B cell (primary cell): Measurements from ENCODE around the gene RFX3. TPM values are rescaled to one million over a fixed set of nuclear protein-coding genes. Genes with fewer than 3 reads are reported as not detected.

Experiments used
- ATAC-seq: fragments of 200-7000 bp; cut with Tn5 transposase; one replicate; pipeline ENCODE4 v1.10.0; 2021; ENCODE audit warnings: low read depth, mild to moderate bottlenecking, moderate number of reproducible peaks, moderate library complexity
- CTCF ChIA-PET: fragments of 350-600 bp; sonication (Branson Sonifier 250); formaldehyde crosslinking; loops from one replicate; lab custom pipeline; 2021; ENCODE audit warnings: antibody characterized with exemption, inconsistent platforms; lab: Charles Lee
- POLR2A ChIA-PET: fragments of 350-600 bp; sonication (Branson Sonifier 250); formaldehyde crosslinking; loops from one replicate; lab custom pipeline; 2021; ENCODE audit warnings: antibody characterized with exemption; lab: Charles Lee
- DNase-seq: peaks from one replicate; pipeline ENCODE4 v3.0.0; 2013
- H2AFZ ChIP-seq: 2 replicates; pipeline ENCODE4 v1.6.1; 2012; ENCODE audit warnings: mild to moderate bottlenecking, low read depth, low read length; ENCODE audit not compliant: insufficient read depth, poor library complexity, severe bottlenecking
- H3K27ac ChIP-seq, 2 donors: 1 replicate in 1 of 2; 2 replicates in 1 of 2; pipeline ENCODE4 v1.5.1; 2012 to 2013; ENCODE audit warnings: low read length in 2 of 2, mild to moderate bottlenecking in 2 of 2, moderate library complexity in 1 of 2
- H3K27me3 ChIP-seq, 4 experiments: fragments of 200-600 bp in 1 of 4; sonication (generic) in 1 of 4; replicated peaks in 1 of 4; 1 replicate in 2 of 4; 2 replicates in 2 of 4; pipeline versions ENCODE4 v1.6.1 to v1.7.0; 2013 to 2016; ENCODE audit warnings: low read length in 3 of 4, mild to moderate bottlenecking in 2 of 4, mixed read lengths in 1 of 4, moderate library complexity in 1 of 4; ENCODE audit not compliant: insufficient read depth in 4 of 4, control insufficient read depth in 3 of 4; ENCODE audit errors: control extremely low read depth in 1 of 4
- H3K36me3 ChIP-seq, 2 experiments: replicated peaks in 1 of 2; 1 replicate in 1 of 2; 2 replicates in 1 of 2; pipeline versions ENCODE4 v1.6.1 to v1.7.1; 2013; ENCODE audit warnings: low read length in 1 of 2; ENCODE audit not compliant: insufficient read depth in 2 of 2, control insufficient read depth in 1 of 2; ENCODE audit errors: control extremely low read depth in 1 of 2, extremely low read depth in 1 of 2
- H3K4me1 ChIP-seq, 2 donors: fragments of 200-600 bp in 1 of 2; sonication (generic) in 1 of 2; 1 replicate in 1 of 2; 2 replicates in 1 of 2; pipeline versions ENCODE4 v1.5.1 to v1.6.1; 2013 to 2017; ENCODE audit warnings: low read length in 2 of 2; ENCODE audit not compliant: control insufficient read depth in 2 of 2, insufficient read depth in 2 of 2
- H3K4me2 ChIP-seq: replicated peaks from 2 replicates; pipeline ENCODE3; 2012; ENCODE audit warnings: mild to moderate bottlenecking, low read depth, low read length; ENCODE audit not compliant: poor library complexity, severe bottlenecking
- H3K4me3 ChIP-seq, 5 experiments: fragments of 200-600 bp in 1 of 5; sonication (generic) in 1 of 5; 1 replicate in 3 of 5; 2 replicates in 2 of 5; pipeline versions ENCODE4 v1.5.1 to v1.7.0; 2011 to 2016; ENCODE audit warnings: low read length in 4 of 5, mild to moderate bottlenecking in 4 of 5, low read depth in 2 of 5, control low read depth in 1 of 5, moderate library complexity in 1 of 5; ENCODE audit not compliant: insufficient read depth in 1 of 5; ENCODE audit errors: control extremely low read depth in 1 of 5, extremely low read depth in 1 of 5
- H3K79me2 ChIP-seq: fragments of 200-600 bp; sonication (generic); one replicate; pipeline ENCODE4 v1.6.0; 2016; ENCODE audit warnings: low read length; ENCODE audit not compliant: control insufficient read depth, insufficient read depth
- H3K9ac ChIP-seq: fragments of 200-600 bp; sonication (generic); 2 replicates; pipeline ENCODE4 v1.6.1; 2017; ENCODE audit warnings: mild to moderate bottlenecking, low read length, moderate library complexity
- H3K9me3 ChIP-seq, 3 donors: one replicate each; pipeline versions ENCODE4 v1.6.1 to v1.7.1; 2013; ENCODE audit warnings: low read length in 2 of 3; ENCODE audit not compliant: control insufficient read depth in 2 of 3, insufficient read depth in 1 of 3; ENCODE audit errors: control extremely low read depth in 1 of 3
- H4K20me1 ChIP-seq: 2 replicates; pipeline ENCODE4 v1.6.0; 2012; ENCODE audit warnings: mild to moderate bottlenecking, low read length; ENCODE audit not compliant: insufficient read depth, control insufficient read depth, poor library complexity, severe bottlenecking
- H3K27ac Mint-ChIP-seq: one replicate; pipeline ENCODE4 v1.8.0; 2021; ENCODE audit warnings: mixed read lengths
- H3K27me3 Mint-ChIP-seq: one replicate; pipeline ENCODE4 v1.8.0; 2021; ENCODE audit warnings: mixed read lengths
- H3K4me1 Mint-ChIP-seq: one replicate; pipeline ENCODE4 v1.8.0; 2021; ENCODE audit warnings: mixed read lengths
- H3K4me3 Mint-ChIP-seq: one replicate; pipeline ENCODE4 v1.8.0; 2021; ENCODE audit warnings: mixed read lengths
- H3K9me3 Mint-ChIP-seq: one replicate; pipeline ENCODE4 v1.8.0; 2022; ENCODE audit warnings: mixed read lengths; ENCODE audit not compliant: insufficient read depth
- EZH2 ChIP-seq: IDR thresholded peaks from 2 replicates; pipeline ENCODE4 v1.6.1; 2012; ENCODE audit warnings: borderline replicate concordance, low read depth, mild to moderate bottlenecking, moderate library complexity, low read length; ENCODE audit not compliant: insufficient read depth, poor library complexity, severe bottlenecking
- WGBS: methylation state at CpG from one replicate; pipeline ENCODE4 v1.1.5; 2013; ENCODE audit warnings: missing lambda C conversion rate; ENCODE audit not compliant: insufficient coverage; 5-methylcytosine and 5-hydroxymethylcytosine counted together
- intact Hi-C: fragments of 100-400 bp; cut with micrococcal nuclease; formaldehyde crosslinking; loops from one replicate; pipeline ENCODE4 v1.10.0; 2022
- polyA plus RNA-seq: library from polyadenylated mRNA; depleted of rRNA; stranded (reverse); fragments of >200 nt; gene quantifications from 2 replicates; pipeline ENCODE4 v1.2.3, GENCODE V29; 2012
- total RNA-seq, 2 donors: library from RNA; stranded (reverse); fragments of 120-200 nt in 1 of 2; gene quantifications; 1 replicate in 1 of 2; 2 replicates in 1 of 2; pipeline versions ENCODE4 v1.2.3 to v1.2.4, GENCODE V29; 2013 to 2022
- TF ChIP-seq, protein P1 (sequence below): fragments of 200-600 bp; IDR thresholded peaks from one replicate; pipeline ENCODE4 v1.8.0; 2022; ENCODE audit warnings: antibody characterized with exemption, mild to moderate bottlenecking

The RFX3 gene
- total and polyA plus RNA-seq, 2 donors (not counting 1 experiment from before 2014, with no cell fraction given) = 6.1 to 39.1 TPM

DNA sequence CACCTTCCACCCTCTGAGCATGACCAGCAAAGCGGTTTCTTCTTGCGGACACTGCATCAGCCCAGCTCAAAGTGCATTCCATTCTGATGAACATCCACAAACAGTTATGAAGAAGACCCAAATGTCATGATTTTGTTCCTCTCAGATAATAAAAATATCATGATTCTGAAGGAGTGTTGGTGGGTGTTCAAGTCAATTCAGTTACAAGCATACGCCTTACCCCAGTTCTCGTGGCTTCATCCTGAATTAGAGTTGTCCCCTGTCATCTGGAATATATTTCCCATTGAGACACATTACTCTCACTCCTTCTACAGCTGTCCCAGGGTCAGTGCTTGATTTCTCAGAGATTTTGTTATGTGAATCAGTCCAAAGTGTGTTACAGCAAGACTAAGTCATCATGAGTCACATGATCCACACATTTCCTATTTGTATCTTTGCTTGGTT is 325.4 kb downstream of the RFX3 start:
- Mint-ChIP-seq H3K4me1 (no peaks in the 10 kb centered on the region), H3K27me3 (peaks cover 4% of the 10 kb centered on the region)

DNA sequence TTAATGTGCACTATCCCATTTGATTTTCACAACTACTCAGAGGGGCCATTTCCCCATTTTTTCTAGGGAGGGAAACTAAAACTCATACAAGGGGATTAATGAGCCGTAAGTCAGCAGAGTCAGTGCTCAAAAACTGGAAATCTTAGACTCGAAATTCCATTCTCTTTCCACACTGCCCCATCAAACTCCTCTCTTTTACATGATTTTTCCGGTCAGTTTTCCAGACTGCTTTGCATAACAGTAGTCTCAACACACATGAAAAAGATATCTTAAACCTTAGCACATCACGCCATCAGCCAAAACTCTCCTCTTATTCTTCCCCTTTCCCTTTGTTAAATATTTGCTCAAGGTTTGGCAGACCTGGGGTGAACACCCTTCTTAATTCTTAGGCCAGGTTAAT is 332.0 kb downstream of the RFX3 start:
- TF ChIP-seq, protein P1, sequence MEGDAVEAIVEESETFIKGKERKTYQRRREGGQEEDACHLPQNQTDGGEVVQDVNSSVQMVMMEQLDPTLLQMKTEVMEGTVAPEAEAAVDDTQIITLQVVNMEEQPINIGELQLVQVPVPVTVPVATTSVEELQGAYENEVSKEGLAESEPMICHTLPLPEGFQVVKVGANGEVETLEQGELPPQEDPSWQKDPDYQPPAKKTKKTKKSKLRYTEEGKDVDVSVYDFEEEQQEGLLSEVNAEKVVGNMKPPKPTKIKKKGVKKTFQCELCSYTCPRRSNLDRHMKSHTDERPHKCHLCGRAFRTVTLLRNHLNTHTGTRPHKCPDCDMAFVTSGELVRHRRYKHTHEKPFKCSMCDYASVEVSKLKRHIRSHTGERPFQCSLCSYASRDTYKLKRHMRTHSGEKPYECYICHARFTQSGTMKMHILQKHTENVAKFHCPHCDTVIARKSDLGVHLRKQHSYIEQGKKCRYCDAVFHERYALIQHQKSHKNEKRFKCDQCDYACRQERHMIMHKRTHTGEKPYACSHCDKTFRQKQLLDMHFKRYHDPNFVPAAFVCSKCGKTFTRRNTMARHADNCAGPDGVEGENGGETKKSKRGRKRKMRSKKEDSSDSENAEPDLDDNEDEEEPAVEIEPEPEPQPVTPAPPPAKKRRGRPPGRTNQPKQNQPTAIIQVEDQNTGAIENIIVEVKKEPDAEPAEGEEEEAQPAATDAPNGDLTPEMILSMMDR = no peak
- no peak for TF ChIP-seq EZH2
- H3K79me2 ChIP-seq = no peaks in the 10 kb centered on the region
- ChIA-PET POLR2A (no interaction called here), CTCF (no interaction called here)
- H3K4me2 ChIP-seq = no peak overlapping the region
- H3K4me1 ChIP-seq = no peaks in the 10 kb centered on the region
- no peak overlapping the region for H3K9ac ChIP-seq
- intact Hi-C loops = no loop called here
- H3K4me3 Mint-ChIP-seq = no peak overlapping the region
- H3K4me3 ChIP-seq = no peak overlapping the region
- H3K27me3 Mint-ChIP-seq = peaks cover 23% of the 10 kb centered on the region
- 88% methylated on average over 4 of the region's 4 CpGs for WGBS
- peaks cover 0 to under 1% (median 0%) of the 10 kb centered on the region in 4 experiments for H3K27me3 ChIP-seq
- no peaks in the 10 kb centered on the region for H3K9me3 Mint-ChIP-seq
- no peak overlapping the region for H2AFZ ChIP-seq
- no peak overlapping the region for H3K27ac ChIP-seq
- DNase-seq (no peak), ATAC-seq (no peak)
- H3K27ac Mint-ChIP-seq = no peak overlapping the region
- no peaks in the 10 kb centered on the region for H4K20me1 ChIP-seq
- H3K9me3 ChIP-seq = no peaks in the 10 kb centered on the region
- no peaks in the 10 kb centered on the region for H3K36me3 ChIP-seq
- no peaks in the 10 kb centered on the region for H3K4me1 Mint-ChIP-seq

More for the DNA sequence above, 325.4 kb downstream of the RFX3 start:
- no peaks in the 10 kb centered on the region for H3K9me3 Mint-ChIP-seq
- Histone ChIP-seq H3K4me3 (no peak overlapping the region), H3K9ac (no peak overlapping the region), H3K27ac (no peak overlapping the region), H4K20me1 (no peaks in the 10 kb centered on the region), H3K4me2 (no peak overlapping the region), H3K4me1 (no peaks in the 10 kb centered on the region), H3K79me2 (no peaks in the 10 kb centered on the region), H3K9me3 (no peaks in the 10 kb centered on the region), H3K36me3 (no peaks in the 10 kb centered on the region), H2AFZ (no peak overlapping the region), H3K27me3 (no peaks in the 10 kb centered on the region)
- POLR2A ChIA-PET = no interaction called here
- DNase-seq = no peak
- ATAC-seq = no peak
- CTCF ChIA-PET = no interaction called here
- TF ChIP-seq, protein P1 = no peak
- TF ChIP-seq EZH2 = no peak
- no peak overlapping the region for H3K27ac Mint-ChIP-seq
- no peak overlapping the region for H3K4me3 Mint-ChIP-seq
- intact Hi-C loops = no loop called here
- WGBS = 95% methylated on average over 2 of the region's 4 CpGs
